DOHH2 (cell line): ENCODE measurements around the gene TTC39B.

ENCODE experiments used
- H3F3A ChIP-seq: fragments of 200-600 bp; sonication (generic), shearing (Covaris generic); 2 replicates; pipeline ENCODE4 v1.6.0; 2016; ENCODE audit warnings: antibody characterized with exemption, mild to moderate bottlenecking; ENCODE audit not compliant: control insufficient read depth, insufficient read depth
- H3K27ac ChIP-seq: fragments of 200-600 bp; sonication (generic); 2 replicates; pipeline ENCODE4 v1.5.1; 2014; ENCODE audit warnings: low read depth, mild to moderate bottlenecking, low read length, moderate library complexity
- H3K27me3 ChIP-seq: fragments of 200-600 bp; sonication (generic); 2 replicates; pipeline ENCODE4 v1.6.1; 2014; ENCODE audit warnings: mild to moderate bottlenecking, low read length, mixed read lengths; ENCODE audit not compliant: control insufficient read depth
- H3K36me3 ChIP-seq: fragments of 200-600 bp; sonication (generic); 2 replicates; pipeline ENCODE4 v1.6.1; 2014; ENCODE audit warnings: mild to moderate bottlenecking, low read length, moderate library complexity, mixed read lengths; ENCODE audit not compliant: control insufficient read depth
- H3K4me1 ChIP-seq: fragments of 200-600 bp; sonication (generic); 2 replicates; pipeline ENCODE4 v1.6.1; 2014; ENCODE audit warnings: mild to moderate bottlenecking, low read length, mixed read lengths; ENCODE audit not compliant: control insufficient read depth
- H3K4me2 ChIP-seq: fragments of 200-600 bp; sonication (generic); 2 replicates; pipeline ENCODE4 v1.6.0; 2014; ENCODE audit warnings: mild to moderate bottlenecking, low read length, moderate library complexity
- H3K4me3 ChIP-seq: fragments of 200-600 bp; sonication (generic); 2 replicates; pipeline ENCODE4 v1.5.1; 2014; ENCODE audit warnings: mild to moderate bottlenecking, low read length, mixed read lengths
- H3K79me2 ChIP-seq: fragments of 200-600 bp; sonication (generic); 2 replicates; pipeline ENCODE4 v1.6.1; 2014; ENCODE audit warnings: mild to moderate bottlenecking, low read length, mixed read lengths; ENCODE audit not compliant: control insufficient read depth
- H3K9me2 ChIP-seq: fragments of 200-600 bp; sonication (generic); replicated peaks from 2 replicates; pipeline ENCODE4 v1.6.1; 2014; ENCODE audit warnings: mild to moderate bottlenecking, low read length, mixed read lengths; ENCODE audit not compliant: control insufficient read depth
- H3K9me3 ChIP-seq: fragments of 200-600 bp; sonication (generic); 2 replicates; pipeline ENCODE4 v1.6.1; 2014; ENCODE audit warnings: antibody characterized with exemption, low read length, mixed read lengths; ENCODE audit not compliant: control insufficient read depth, insufficient read depth
- H4K20me1 ChIP-seq: fragments of 200-600 bp; sonication (generic); 2 replicates; pipeline ENCODE4 v1.6.0; 2014; ENCODE audit warnings: low read depth, mild to moderate bottlenecking, antibody characterized with exemption, low read length, moderate library complexity; ENCODE audit not compliant: control insufficient read depth, insufficient read depth
- EZH2phosphoT487 ChIP-seq: fragments of 200-600 bp; sonication (generic); IDR thresholded peaks from 2 replicates; pipeline ENCODE4 v1.6.1; 2017; ENCODE audit warnings: borderline replicate concordance, mild to moderate bottlenecking, antibody characterized with exemption, low read length, moderate library complexity, mixed read lengths
- TF ChIP-seq, protein P1 (sequence below): fragments of 200-600 bp; sonication (generic); IDR thresholded peaks from one replicate; pipeline ENCODE4 v1.5.1; 2014; ENCODE audit warnings: antibody characterized with exemption, mild to moderate bottlenecking, low read depth, low read length; ENCODE audit not compliant: poor library complexity, severe bottlenecking

TTC39B gene

DNA sequence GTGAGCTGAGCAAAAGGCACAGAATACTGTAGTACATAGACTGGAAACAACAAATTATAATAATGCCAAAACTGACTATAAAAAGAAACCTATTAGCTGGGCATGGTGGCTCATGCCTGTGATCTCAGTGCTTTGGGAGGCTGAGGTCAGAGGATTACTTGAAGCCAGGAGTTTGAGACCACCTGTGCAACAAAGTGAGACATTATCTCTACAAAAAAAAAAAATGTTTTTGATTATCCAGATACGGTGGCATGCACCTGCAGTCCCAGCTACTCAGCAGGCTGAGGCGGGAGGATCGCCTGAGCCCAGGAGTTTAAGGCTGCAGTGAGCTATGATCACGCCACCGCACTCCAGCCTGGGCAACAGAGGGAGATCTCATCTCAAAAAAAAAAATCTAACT is 175.9 kb downstream of the TTC39B start:
- H3F3A ChIP-seq: no peaks in the 10 kb centered on the region
- H3K4me3 ChIP-seq: no peak overlapping the region
- peaks cover 7% of the 10 kb centered on the region; the same call in 1 of the 2 replicates for H3K27me3 ChIP-seq
- H3K9me3 ChIP-seq: no peaks in the 10 kb centered on the region
- H4K20me1 ChIP-seq: no peaks in the 10 kb centered on the region
- no peaks in the 10 kb centered on the region for H3K4me1 ChIP-seq
- H3K27ac ChIP-seq: no peak overlapping the region
- no peaks in the 10 kb centered on the region for H3K79me2 ChIP-seq
- no peaks in the 10 kb centered on the region for H3K36me3 ChIP-seq
- TF ChIP-seq, protein P1, sequence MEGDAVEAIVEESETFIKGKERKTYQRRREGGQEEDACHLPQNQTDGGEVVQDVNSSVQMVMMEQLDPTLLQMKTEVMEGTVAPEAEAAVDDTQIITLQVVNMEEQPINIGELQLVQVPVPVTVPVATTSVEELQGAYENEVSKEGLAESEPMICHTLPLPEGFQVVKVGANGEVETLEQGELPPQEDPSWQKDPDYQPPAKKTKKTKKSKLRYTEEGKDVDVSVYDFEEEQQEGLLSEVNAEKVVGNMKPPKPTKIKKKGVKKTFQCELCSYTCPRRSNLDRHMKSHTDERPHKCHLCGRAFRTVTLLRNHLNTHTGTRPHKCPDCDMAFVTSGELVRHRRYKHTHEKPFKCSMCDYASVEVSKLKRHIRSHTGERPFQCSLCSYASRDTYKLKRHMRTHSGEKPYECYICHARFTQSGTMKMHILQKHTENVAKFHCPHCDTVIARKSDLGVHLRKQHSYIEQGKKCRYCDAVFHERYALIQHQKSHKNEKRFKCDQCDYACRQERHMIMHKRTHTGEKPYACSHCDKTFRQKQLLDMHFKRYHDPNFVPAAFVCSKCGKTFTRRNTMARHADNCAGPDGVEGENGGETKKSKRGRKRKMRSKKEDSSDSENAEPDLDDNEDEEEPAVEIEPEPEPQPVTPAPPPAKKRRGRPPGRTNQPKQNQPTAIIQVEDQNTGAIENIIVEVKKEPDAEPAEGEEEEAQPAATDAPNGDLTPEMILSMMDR: no peak
- TF ChIP-seq EZH2phosphoT487: no peak
- H3K4me2 ChIP-seq: no peak overlapping the region
- no peaks in the 10 kb centered on the region for H3K9me2 ChIP-seq

GRCh38 chr9:15127831-15128230 is 179.2 kb downstream of the TTC39B start:
- H3K4me2 ChIP-seq: no peak overlapping the region
- H3K27me3 ChIP-seq: peaks cover 7% of the 10 kb centered on the region; the same call in 1 of the 2 replicates
- H4K20me1 ChIP-seq: no peaks in the 10 kb centered on the region
- H3K4me1 ChIP-seq: no peaks in the 10 kb centered on the region
- TF ChIP-seq EZH2phosphoT487: no peak
- TF ChIP-seq, protein P1: no peak
- no peaks in the 10 kb centered on the region for H3K36me3 ChIP-seq
- H3K4me3 ChIP-seq: no peak overlapping the region
- H3K9me3 ChIP-seq: no peaks in the 10 kb centered on the region
- no peaks in the 10 kb centered on the region for H3F3A ChIP-seq
- no peaks in the 10 kb centered on the region for H3K9me2 ChIP-seq
- H3K79me2 ChIP-seq: no peaks in the 10 kb centered on the region
- H3K27ac ChIP-seq: no peak overlapping the region

DNA sequence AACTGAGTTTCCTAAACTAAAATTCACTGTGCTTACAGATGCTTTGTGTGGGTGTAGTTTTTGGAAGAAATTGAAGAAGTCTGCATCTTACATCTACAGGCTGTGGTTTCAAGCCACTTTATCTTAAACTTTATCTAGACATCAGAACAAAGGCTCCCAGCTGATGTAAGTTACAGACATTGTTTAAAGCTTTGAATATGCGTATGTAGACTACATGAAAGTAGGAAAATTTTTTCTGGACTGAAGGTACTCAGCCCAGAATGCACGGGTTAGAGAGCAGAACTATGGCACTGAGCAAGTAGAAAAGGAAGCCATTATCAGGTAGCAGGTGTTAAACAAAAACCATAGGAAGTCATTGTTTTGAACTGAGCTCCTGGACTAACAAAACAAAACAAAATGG is 185.4 kb downstream of the TTC39B start:
- TF ChIP-seq, protein P1: no peak
- TF ChIP-seq EZH2phosphoT487: no peak
- H3K27ac ChIP-seq: no peak overlapping the region
- H3K4me2 ChIP-seq: no peak overlapping the region

More for the DNA sequence above, 185.4 kb downstream of the TTC39B start:
- Histone ChIP-seq H3K79me2 (no peaks in the 10 kb centered on the region), H3K27me3 (no peaks in the 10 kb centered on the region; the same call in 1 of the 2 replicates), H3K9me2 (no peaks in the 10 kb centered on the region), H3K4me1 (no peaks in the 10 kb centered on the region), H3K9me3 (no peaks in the 10 kb centered on the region), H3K4me3 (no peak overlapping the region), H3K36me3 (no peaks in the 10 kb centered on the region), H3F3A (no peaks in the 10 kb centered on the region), H4K20me1 (no peaks in the 10 kb centered on the region)
